Inflammatory macrophage treated with lipopolysaccharide for 1 hour (primary cell): ENCODE data around the gene IKZF3.
"Not testable (repeated sequence)": the region's sequence is repeated elsewhere in the genome, so short reads cannot be mapped to it uniquely, and the experiment has no call there.

ENCODE experiments used
- DNase-seq, 2 donors: peaks; one replicate each; pipeline ENCODE4 v3.0.0-alpha.2; 2020 to 2022

IKZF3 gene

GRCh38 chr17:39855911-39856649 is 8.0 kb downstream of the IKZF3 start:
- DNase-seq, result not testable (repeated sequence)

GRCh38 chr17:39854909-39855308 is 9.2 kb downstream of the IKZF3 start:
- no peak for DNase-seq

- DNase-seq, result no peak
Observed at GRCh38 chr17:39852239-39852638, 11.9 kb downstream of the IKZF3 start.

GRCh38 chr17:39850186-39850585 is 13.9 kb downstream of the IKZF3 start:
- not testable (repeated sequence) for DNase-seq

GRCh38 chr17:39848600-39848999 is 15.5 kb downstream of the IKZF3 start:
- no peak for DNase-seq

GRCh38 chr17:39846205-39846604 is 17.9 kb downstream of the IKZF3 start:
- DNase-seq, result no peak

- DNase-seq, result no peak
Observed at GRCh38 chr17:39845052-39845846, 18.9 kb downstream of the IKZF3 start.

- no peak for DNase-seq
Observed at GRCh38 chr17:39841134-39841683, 22.9 kb downstream of the IKZF3 start.

- DNase-seq, result no peak
Observed at GRCh38 chr17:39838784-39839183, 25.3 kb downstream of the IKZF3 start.

- no peak for DNase-seq
Observed at GRCh38 chr17:39838057-39838456, 26.1 kb downstream of the IKZF3 start.

- no peak for DNase-seq
Observed at GRCh38 chr17:39836117-39836516, 28.0 kb downstream of the IKZF3 start.

GRCh38 chr17:39835038-39835786 is 28.9 kb downstream of the IKZF3 start:
- no peak for DNase-seq

- DNase-seq, result no peak
Observed at GRCh38 chr17:39834017-39834416, 30.1 kb downstream of the IKZF3 start.

GRCh38 chr17:39831588-39831987 is 32.5 kb downstream of the IKZF3 start:
- no peak for DNase-seq

- no peak for DNase-seq
Observed at GRCh38 chr17:39828443-39828842, 35.7 kb downstream of the IKZF3 start.

- DNase-seq, result no peak
Observed at GRCh38 chr17:39826334-39826733, 37.8 kb downstream of the IKZF3 start.

- DNase-seq, result no peak
Observed at GRCh38 chr17:39823407-39824054, 40.6 kb downstream of the IKZF3 start.

- DNase-seq, result peak; percentile 55 to 73
Observed at GRCh38 chr17:39822051-39822451, 42.1 kb downstream of the IKZF3 start.

GRCh38 chr17:39820987-39821386 is 43.1 kb downstream of the IKZF3 start:
- no peak for DNase-seq

- no peak for DNase-seq
Observed at GRCh38 chr17:39820541-39820940, 43.6 kb downstream of the IKZF3 start.

GRCh38 chr17:39818358-39819000 is 45.6 kb downstream of the IKZF3 start:
- DNase-seq, result no peak

GRCh38 chr17:39816272-39816671 is 47.8 kb downstream of the IKZF3 start:
- no peak for DNase-seq
